ENCODE measurements around the gene SNAI1.
"Not testable (repeated sequence)": the region's sequence is repeated elsewhere in the genome, so short reads cannot be mapped to it uniquely, and the experiment has no call there.

The SNAI1 gene

DNA sequence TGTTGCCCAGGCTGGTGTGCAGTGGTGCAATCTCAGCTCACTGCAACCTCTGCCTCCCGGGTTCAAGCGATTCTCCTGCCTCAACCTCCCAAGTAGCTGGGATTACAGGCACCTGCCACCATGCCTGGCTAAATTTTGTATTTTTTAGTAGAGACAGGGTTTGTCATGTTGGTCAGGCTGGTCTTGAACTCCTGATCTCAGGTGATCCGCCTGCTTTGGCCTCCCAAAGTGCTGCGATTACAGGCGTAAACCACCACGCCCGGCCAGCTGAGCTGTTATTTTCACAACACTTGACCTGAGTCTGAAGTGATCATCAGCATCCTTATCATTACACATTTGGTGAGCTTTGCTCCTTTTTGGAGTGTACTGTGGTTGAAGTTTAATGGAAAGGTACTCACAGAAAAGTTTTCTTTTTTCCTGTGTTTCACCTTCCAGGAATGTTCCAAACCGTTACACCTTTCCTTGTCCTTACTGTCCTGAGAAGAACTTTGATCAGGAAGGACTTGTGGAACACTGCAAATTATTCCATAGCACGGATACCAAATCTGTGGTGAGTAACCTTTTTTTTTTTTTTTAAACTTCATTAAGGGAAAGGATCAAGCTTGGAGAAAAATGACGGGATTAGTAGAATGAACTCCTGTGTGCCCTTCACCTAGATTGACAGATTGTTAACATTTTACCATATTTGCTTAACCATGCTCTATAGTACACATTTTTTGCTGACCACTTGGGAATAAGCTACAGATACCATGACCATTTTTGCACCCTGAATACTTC is 36.9 kb upstream of the SNAI1 start:
- Histone ChIP-seq H3K9me3 (ENCODE audit: control insufficient read depth in 1 of 2, low read length in 2 of 2) (no peaks in the 10 kb centered on the region), H3K27ac (ENCODE audit: low read length) (no peak overlapping the region), H3K27me3 (ENCODE audit: low read depth, low read length) (no peaks in the 10 kb centered on the region), H3K36me3 (ENCODE audit: control insufficient read depth in 1 of 2, insufficient read depth in 2 of 2, low read length in 2 of 2) (peaks cover 43 to 60% of the 10 kb centered on the region in 2 donors), H3K4me1 (ENCODE audit: control insufficient read depth in 1 of 2, insufficient read depth in 2 of 2, low read length in 2 of 2) (peaks cover 0 to 6% of the 10 kb centered on the region in 2 donors), H3K4me3 (ENCODE audit: low read depth in 1 of 2, low read length in 2 of 2) (no peak overlapping the region)

DNA sequence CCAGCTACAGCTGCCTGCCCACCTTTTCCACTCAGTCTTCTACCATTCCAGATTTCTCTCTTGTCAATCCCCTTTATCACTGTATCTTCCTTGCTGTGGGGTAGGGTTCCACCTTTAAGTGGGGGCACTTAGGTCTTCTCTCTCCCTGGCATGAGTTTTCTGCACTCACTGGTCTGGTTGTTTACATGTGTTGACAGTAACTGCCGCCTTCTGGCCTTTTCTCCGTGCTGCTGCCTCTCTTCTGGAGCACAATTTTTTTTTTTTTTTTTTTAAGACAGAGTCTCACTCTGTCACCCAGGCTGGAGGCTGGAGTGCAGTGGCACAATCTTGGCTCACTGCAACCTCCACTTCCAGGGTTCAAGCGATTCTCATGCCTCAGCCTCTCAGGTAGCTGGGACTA is 34.6 kb upstream of the SNAI1 start:
- Histone ChIP-seq H3K36me3 (ENCODE audit: control insufficient read depth in 1 of 2, insufficient read depth in 2 of 2, low read length in 2 of 2) (peaks cover 61 to 73% of the 10 kb centered on the region in 2 donors), H3K4me1 (ENCODE audit: control insufficient read depth in 1 of 2, insufficient read depth in 2 of 2, low read length in 2 of 2) (peaks cover 0 to 6% of the 10 kb centered on the region in 2 donors), H3K4me3 (ENCODE audit: low read depth in 1 of 2, low read length in 2 of 2) (no peak overlapping the region), H3K27me3 (ENCODE audit: low read depth, low read length) (no peaks in the 10 kb centered on the region), H3K9me3 (ENCODE audit: control insufficient read depth in 1 of 2, low read length in 2 of 2) (no peaks in the 10 kb centered on the region), H3K27ac (ENCODE audit: low read length) (no peak overlapping the region)

DNA sequence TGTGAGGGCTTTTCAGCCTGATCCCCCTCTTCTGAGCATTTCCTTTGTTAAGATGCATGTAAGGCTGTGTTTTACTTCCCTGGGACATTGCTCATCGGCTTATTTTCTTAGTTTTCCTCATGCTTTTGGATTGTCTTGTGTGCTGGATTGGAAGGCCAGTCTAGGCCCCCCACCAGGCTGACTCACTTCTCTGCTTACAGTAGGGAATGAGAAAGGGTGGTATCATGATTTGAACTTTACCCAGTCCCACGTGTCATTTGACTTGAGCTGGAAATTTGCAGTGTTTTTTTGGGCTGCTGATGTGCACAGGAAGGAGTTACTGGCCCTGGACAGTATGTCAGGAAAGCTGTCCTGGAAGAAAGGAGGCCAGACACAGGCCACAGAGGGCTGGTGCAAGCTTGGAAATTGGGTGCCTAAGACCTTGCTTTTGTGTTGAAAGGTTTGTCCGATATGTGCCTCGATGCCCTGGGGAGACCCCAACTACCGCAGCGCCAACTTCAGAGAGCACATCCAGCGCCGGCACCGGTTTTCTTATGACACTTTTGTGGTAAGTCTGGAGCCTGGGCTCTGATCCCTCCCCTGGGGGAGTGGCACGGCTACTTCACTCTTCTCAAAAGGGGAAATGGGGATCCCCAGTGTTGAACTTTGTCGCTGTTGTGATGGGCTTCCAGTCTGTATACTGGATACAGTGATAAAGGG is 33.8 kb upstream of the SNAI1 start:
- H3K27ac ChIP-seq (ENCODE audit: low read length), result no peak overlapping the region
- H3K4me1 ChIP-seq (ENCODE audit: control insufficient read depth in 1 of 2, insufficient read depth in 2 of 2, low read length in 2 of 2), result peaks cover 0 to 6% of the 10 kb centered on the region in 2 donors
- no peaks in the 10 kb centered on the region for H3K9me3 ChIP-seq (ENCODE audit: control insufficient read depth in 1 of 2, low read length in 2 of 2)
- H3K27me3 ChIP-seq (ENCODE audit: low read depth, low read length), result no peaks in the 10 kb centered on the region
- peaks cover 66 to 78% of the 10 kb centered on the region in 2 donors for H3K36me3 ChIP-seq (ENCODE audit: control insufficient read depth in 1 of 2, insufficient read depth in 2 of 2, low read length in 2 of 2)
- H3K4me3 ChIP-seq (ENCODE audit: low read depth in 1 of 2, low read length in 2 of 2), result no peak overlapping the region

DNA sequence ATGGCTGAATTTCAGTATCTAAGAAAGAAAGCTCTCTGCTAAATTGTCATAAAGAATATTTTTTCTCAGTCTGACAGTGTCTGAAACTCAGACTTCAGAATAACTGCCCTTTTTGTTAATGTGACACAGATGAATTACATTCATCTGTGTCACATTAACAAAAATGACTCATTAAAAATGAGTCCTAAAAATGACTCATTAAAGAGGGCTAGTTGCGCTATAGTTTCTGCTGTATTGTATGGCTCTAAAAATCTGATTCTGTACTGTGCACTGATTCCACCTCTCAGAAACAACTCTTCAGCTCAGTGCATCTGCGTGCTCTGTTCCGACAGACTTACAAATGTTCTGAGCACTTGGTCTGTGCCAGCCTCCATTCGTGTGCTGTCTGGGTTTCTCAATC is 31.6 kb upstream of the SNAI1 start:
- H3K9me3 ChIP-seq (ENCODE audit: control insufficient read depth in 1 of 2, low read length in 2 of 2), result no peaks in the 10 kb centered on the region
- H3K4me1 ChIP-seq (ENCODE audit: control insufficient read depth in 1 of 2, insufficient read depth in 2 of 2, low read length in 2 of 2), result peaks cover 0 to 6% of the 10 kb centered on the region in 2 donors
- no peak overlapping the region for H3K27ac ChIP-seq (ENCODE audit: low read length)
- no peaks in the 10 kb centered on the region for H3K27me3 ChIP-seq (ENCODE audit: low read depth, low read length)
- H3K4me3 ChIP-seq (ENCODE audit: low read depth in 1 of 2, low read length in 2 of 2), result no peak overlapping the region
- peaks cover 66 to 88% of the 10 kb centered on the region in 2 donors for H3K36me3 ChIP-seq (ENCODE audit: control insufficient read depth in 1 of 2, insufficient read depth in 2 of 2, low read length in 2 of 2)

DNA sequence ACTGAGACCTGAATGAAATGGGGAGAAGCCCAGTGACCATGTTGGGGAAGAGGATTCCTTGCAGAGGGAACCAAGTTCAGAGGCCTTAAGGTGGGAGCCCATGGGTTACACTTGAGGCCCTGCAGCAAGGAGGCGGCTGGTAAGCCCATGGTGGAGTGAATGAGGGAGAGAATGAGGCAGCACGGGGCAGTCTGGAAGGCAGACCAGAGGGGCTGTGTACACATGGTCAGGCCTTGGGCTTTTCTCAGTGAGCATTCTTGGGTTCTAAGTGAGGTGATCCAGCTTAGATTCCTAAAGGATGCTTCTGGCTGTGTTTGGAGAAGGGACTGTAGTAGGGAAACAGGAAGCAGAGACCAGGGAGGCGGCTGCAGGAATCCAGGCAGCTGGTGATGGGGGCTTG is 27.6 kb upstream of the SNAI1 start:
- H3K4me3 ChIP-seq (ENCODE audit: low read depth in 1 of 2, low read length in 2 of 2), result no peak overlapping the region
- no peaks in the 10 kb centered on the region for H3K9me3 ChIP-seq (ENCODE audit: control insufficient read depth in 1 of 2, low read length in 2 of 2)
- no peak overlapping the region for H3K27ac ChIP-seq (ENCODE audit: low read length)
- H3K4me1 ChIP-seq (ENCODE audit: control insufficient read depth in 1 of 2, insufficient read depth in 2 of 2, low read length in 2 of 2), result no peaks in the 10 kb centered on the region
- H3K27me3 ChIP-seq (ENCODE audit: low read depth, low read length), result no peaks in the 10 kb centered on the region
- H3K36me3 ChIP-seq (ENCODE audit: control insufficient read depth in 1 of 2, insufficient read depth in 2 of 2, low read length in 2 of 2), result peaks cover 45 to 78% of the 10 kb centered on the region in 2 donors

DNA sequence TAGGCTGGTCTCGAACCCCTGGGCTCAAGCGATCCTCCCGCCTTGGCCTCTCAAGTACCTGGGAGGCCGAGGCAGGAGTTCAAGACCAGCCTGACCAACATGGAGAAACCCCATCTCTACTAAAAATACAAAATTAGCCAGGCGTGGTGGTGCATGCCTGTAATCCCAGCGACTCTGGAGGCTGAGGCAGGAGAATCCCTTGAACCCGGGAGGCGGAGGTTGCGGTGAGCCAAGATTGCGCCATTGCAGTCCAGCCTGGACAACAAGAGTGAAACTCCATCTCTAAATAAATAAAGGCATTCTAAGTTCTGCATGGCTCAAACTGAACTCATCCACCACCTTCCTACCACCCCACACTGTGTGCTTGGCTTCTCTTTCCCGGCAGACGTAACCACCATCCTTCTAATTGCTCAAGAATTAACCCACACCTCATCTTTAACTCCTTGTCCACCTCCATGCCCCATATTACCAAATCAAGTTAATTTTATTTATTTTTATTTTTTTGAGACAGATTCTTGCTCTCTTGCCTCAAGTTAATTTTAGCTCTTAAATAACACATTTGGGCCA is 26.9 kb upstream of the SNAI1 start:
- H3K4me3 ChIP-seq (ENCODE audit: low read depth in 1 of 2, low read length in 2 of 2); H3K27me3 ChIP-seq (ENCODE audit: low read depth, low read length); H3K27ac ChIP-seq (ENCODE audit: low read length); H3K4me1 ChIP-seq (ENCODE audit: control insufficient read depth in 1 of 2, insufficient read depth in 2 of 2, low read length in 2 of 2); H3K9me3 ChIP-seq (ENCODE audit: control insufficient read depth in 1 of 2, low read length in 2 of 2): not testable (repeated sequence)
- peaks cover 41 to 71% of the 10 kb centered on the region in 2 donors for H3K36me3 ChIP-seq (ENCODE audit: control insufficient read depth in 1 of 2, insufficient read depth in 2 of 2, low read length in 2 of 2)

DNA sequence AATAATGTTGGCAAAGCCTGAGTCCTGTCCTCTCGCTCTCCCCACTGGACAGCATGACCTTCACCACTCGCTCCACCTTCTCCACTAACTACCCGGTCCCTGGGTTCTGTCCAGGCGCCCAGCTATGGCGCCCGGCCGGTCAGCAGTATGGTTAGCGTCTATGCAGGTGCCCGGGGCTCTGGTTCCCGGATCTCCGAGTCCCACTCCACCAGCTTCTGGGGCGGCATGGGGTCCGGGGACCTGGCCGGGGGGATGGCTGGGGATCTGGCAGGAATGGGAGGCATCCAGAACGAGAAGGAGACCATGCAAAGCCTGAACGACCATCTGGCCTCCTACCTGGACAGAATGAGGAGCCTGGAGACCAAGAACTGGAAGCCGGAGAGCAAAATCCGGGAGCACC is 26.1 kb upstream of the SNAI1 start:
- Histone ChIP-seq H3K27ac (ENCODE audit: low read length) (no peak overlapping the region), H3K9me3 (ENCODE audit: control insufficient read depth in 1 of 2, low read length in 2 of 2) (no peaks in the 10 kb centered on the region), H3K4me3 (ENCODE audit: low read depth in 1 of 2, low read length in 2 of 2) (no peak overlapping the region), H3K4me1 (ENCODE audit: control insufficient read depth in 1 of 2, insufficient read depth in 2 of 2, low read length in 2 of 2) (no peaks in the 10 kb centered on the region), H3K27me3 (ENCODE audit: low read depth, low read length) (no peaks in the 10 kb centered on the region), H3K36me3 (ENCODE audit: control insufficient read depth in 1 of 2, insufficient read depth in 2 of 2, low read length in 2 of 2) (peaks cover 35 to 64% of the 10 kb centered on the region in 2 donors)

DNA sequence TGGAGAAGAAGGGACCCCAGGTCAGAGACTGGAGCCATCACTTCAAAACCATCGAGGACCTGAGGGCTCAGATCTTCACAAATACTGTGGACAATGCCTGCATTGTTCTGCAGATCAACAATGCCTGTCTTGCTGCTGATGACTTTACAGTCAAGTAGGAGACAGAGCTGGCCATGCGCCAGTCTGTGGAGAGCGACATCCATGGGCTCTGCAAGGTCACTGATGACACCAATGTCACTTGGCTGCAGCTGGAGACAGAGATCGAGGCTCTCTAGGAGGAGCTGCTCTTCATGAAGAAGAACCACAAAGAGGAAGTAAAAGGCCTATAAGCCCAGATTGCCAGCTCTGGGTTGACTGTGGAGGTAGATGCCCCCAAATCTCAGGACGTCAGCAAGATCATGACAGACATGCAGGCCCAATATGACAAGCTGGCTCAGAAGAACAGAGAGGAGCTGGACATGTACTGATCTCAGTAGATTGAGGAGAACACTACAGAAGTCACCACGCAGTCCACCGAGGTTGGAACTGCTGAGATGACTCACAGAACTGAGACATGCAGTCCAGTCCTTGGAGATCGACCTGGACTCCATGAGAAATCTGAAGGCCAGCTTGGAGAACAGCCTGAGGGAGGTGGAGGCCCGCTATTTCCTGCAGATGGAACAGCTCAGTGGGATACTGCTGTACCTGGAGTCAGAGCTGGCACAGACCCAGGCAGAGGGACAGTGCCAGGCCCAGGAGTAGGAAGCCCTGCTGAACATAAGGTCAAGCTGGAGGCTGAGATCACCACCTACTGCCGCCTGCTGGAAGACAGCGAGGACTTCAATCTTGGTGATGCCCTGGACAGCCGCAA is 25.5 kb upstream of the SNAI1 start:
- H3K36me3 ChIP-seq (ENCODE audit: control insufficient read depth in 1 of 2, insufficient read depth in 2 of 2, low read length in 2 of 2), result peaks cover 29 to 57% of the 10 kb centered on the region in 2 donors
- H3K4me1 ChIP-seq (ENCODE audit: control insufficient read depth in 1 of 2, insufficient read depth in 2 of 2, low read length in 2 of 2); H3K27ac ChIP-seq (ENCODE audit: low read length); H3K4me3 ChIP-seq (ENCODE audit: low read depth in 1 of 2, low read length in 2 of 2); H3K27me3 ChIP-seq (ENCODE audit: low read depth, low read length); H3K9me3 ChIP-seq (ENCODE audit: control insufficient read depth in 1 of 2, low read length in 2 of 2): not testable (repeated sequence)

DNA sequence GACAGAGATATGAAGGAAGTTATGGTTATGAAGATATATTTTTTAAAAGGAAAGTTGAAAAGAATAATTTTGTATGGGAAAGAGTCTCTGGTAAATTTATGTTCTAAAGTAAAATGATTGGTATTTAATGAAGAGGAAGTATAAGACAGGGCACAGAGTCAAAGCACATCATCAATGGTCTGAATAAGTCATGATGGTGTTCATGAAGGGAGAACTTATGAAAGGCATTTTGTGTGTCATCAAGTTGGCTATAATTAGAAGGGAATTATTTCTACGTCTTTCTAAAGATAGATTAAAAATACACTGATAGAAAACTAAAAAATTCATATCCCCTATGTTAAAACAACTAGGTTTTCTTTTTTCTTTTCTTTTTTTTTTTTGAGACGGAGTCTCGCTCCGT is 21.4 kb upstream of the SNAI1 start:
- Histone ChIP-seq H3K4me1 (ENCODE audit: control insufficient read depth in 1 of 2, insufficient read depth in 2 of 2, low read length in 2 of 2) (no peaks in the 10 kb centered on the region), H3K27me3 (ENCODE audit: low read depth, low read length) (no peaks in the 10 kb centered on the region), H3K36me3 (ENCODE audit: control insufficient read depth in 1 of 2, insufficient read depth in 2 of 2, low read length in 2 of 2) (peaks cover 0 to 23% of the 10 kb centered on the region in 2 donors), H3K9me3 (ENCODE audit: control insufficient read depth in 1 of 2, low read length in 2 of 2) (no peaks in the 10 kb centered on the region), H3K4me3 (ENCODE audit: low read depth in 1 of 2, low read length in 2 of 2) (no peak overlapping the region), H3K27ac (ENCODE audit: low read length) (no peak overlapping the region)

DNA sequence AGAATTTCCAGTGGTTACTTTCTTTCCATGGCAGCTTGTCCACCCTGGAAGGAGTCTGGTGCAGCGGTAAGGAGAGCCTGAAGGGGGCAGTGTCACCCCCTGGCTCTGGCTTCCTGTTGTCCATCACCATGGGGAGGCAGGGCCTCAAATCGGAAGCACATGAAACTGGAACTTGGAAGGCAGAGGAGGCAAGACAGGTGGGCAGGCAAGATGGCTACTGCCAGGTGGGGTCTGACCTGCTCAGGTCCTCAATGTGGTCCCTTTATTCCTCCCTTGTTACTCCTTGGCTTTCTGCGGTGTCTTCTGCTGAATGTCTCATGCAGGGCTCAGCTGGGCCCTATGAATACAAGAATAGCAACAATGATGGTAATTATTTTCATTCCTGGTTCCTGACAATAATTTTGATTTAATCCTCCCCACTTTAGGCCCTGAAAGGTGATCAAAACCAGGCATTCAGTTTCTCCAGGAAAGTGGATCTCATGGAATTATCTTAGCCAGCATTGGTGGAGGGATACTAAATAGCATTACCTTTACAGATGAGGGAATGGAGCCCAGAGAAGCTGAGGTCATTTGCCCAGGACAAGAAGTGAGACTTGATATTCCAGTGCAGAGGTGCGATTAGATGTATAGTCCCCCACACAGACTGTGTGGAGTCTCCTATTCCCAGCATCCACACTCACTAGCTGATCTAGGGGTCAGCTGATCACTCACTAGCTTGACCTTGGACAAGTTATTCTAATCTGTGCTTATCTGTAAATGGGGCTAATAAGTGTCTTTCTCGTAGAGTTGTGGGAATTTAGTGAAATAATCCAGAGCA is 17.6 kb upstream of the SNAI1 start:
- peaks cover 0 to 4% of the 10 kb centered on the region in 2 donors for H3K4me1 ChIP-seq (ENCODE audit: control insufficient read depth in 1 of 2, insufficient read depth in 2 of 2, low read length in 2 of 2)
- H3K36me3 ChIP-seq (ENCODE audit: control insufficient read depth in 1 of 2, insufficient read depth in 2 of 2, low read length in 2 of 2), result peaks cover 0 to 6% of the 10 kb centered on the region in 2 donors
- no peaks in the 10 kb centered on the region for H3K27me3 ChIP-seq (ENCODE audit: low read depth, low read length)
- no peaks in the 10 kb centered on the region for H3K9me3 ChIP-seq (ENCODE audit: control insufficient read depth in 1 of 2, low read length in 2 of 2)
- H3K4me3 ChIP-seq (ENCODE audit: low read depth in 1 of 2, low read length in 2 of 2), result no peak overlapping the region
- no peak overlapping the region for H3K27ac ChIP-seq (ENCODE audit: low read length)

Data from muscle layer of duodenum (tissue), 2 donors.